Gastrocnemius medialis (tissue), 4 donors: ENCODE measurements around the gene BPIFB6. TPM values are rescaled to one million over a fixed set of nuclear protein-coding genes. Genes with fewer than 3 reads are reported as not detected.

ENCODE experiments used
- ATAC-seq, 2 donors: fragments of 150-250 bp; one replicate each; pipeline ENCODE4 v1.9.1; 2016
- DNase-seq, 2 donors: peaks; one replicate each; pipeline ENCODE4 v3.0.0-alpha.2; 2019
- H3K27ac ChIP-seq, 4 donors: fragments of 200-600 bp; sonication (generic); 1 replicate in 1 of 4; 2 replicates in 3 of 4; pipeline ENCODE4 v1.5.1; 2016 to 2018; ENCODE audit warnings: mild to moderate bottlenecking in 2 of 4, moderate library complexity in 1 of 4
- H3K27me3 ChIP-seq, 3 donors: fragments of 200-600 bp; sonication (generic) in 2 of 3; 1 replicate in 1 of 3; 2 replicates in 2 of 3; pipeline versions ENCODE4 v1.5.1 to v1.6.0; 2016 to 2019; ENCODE audit warnings: mild to moderate bottlenecking in 1 of 3, moderate library complexity in 1 of 3
- H3K36me3 ChIP-seq, 2 donors: fragments of 200-600 bp; sonication (generic) in 1 of 2; one replicate each; pipeline ENCODE4 v1.5.1; 2017 to 2018
- H3K4me1 ChIP-seq, 2 donors: fragments of 200-600 bp; sonication (generic) in 1 of 2; one replicate each; pipeline ENCODE4 v1.5.1; 2016 to 2017; ENCODE audit warnings: mild to moderate bottlenecking in 2 of 2
- H3K4me3 ChIP-seq, 4 donors: fragments of 200-600 bp; sonication (generic) in 3 of 4; 1 replicate in 1 of 4; 2 replicates in 3 of 4; pipeline ENCODE4 v1.5.1; 2016 to 2019; ENCODE audit warnings: mild to moderate bottlenecking in 2 of 4
- H3K9me3 ChIP-seq, 3 donors: fragments of 200-600 bp; sonication (generic) in 2 of 3; 1 replicate in 1 of 3; 2 replicates in 2 of 3; pipeline ENCODE4 v1.5.1; 2016 to 2019
- CTCF ChIP-seq, 5 experiments: fragments of 450-650 bp in 3 of 5; fragments of 200-600 bp in 2 of 5; sonication (generic) in 2 of 5; IDR thresholded peaks in 4 of 5; conservative IDR thresholded peaks in 1 of 5; 1 replicate in 4 of 5; 2 replicates in 1 of 5; pipeline ENCODE4 v1.5.1; 2016 to 2019; ENCODE audit warnings: antibody characterized with exemption in 5 of 5, mild to moderate bottlenecking in 3 of 5, moderate library complexity in 3 of 5
- POLR2A ChIP-seq, 2 donors: fragments of 450-650 bp; IDR thresholded peaks; one replicate each; pipeline ENCODE4 v1.6.1; 2017; ENCODE audit warnings: antibody characterized with exemption in 2 of 2, mild to moderate bottlenecking in 2 of 2, moderate library complexity in 2 of 2
- in situ Hi-C, 4 donors: fragments of 200-750 bp; cut with MboI; loops; one replicate each; pipeline versions ENCODE4 v1.15.0 to v1.8.0; 2017; ENCODE audit warnings: low sequenced_read_pairs in 4 of 4
- intact Hi-C: fragments of 100-400 bp; cut with DNase I; formaldehyde crosslinking; loops from one replicate; pipeline ENCODE4 v1.15.1; 2023; ENCODE audit warnings: low total_unique reads
- total RNA-seq, 4 donors: library from RNA; depleted of rRNA; stranded (reverse); fragments of >200 nt; gene quantifications; one replicate each; pipeline versions ENCODE4 v1.1.0 to v1.2.3, GENCODE V29; 2016

BPIFB6 gene
- total RNA-seq, 4 donors from 2014 or later, result not detected

- intact Hi-C loops, result no loop called here
- TF ChIP-seq POLR2A (IDR thresholded peaks at IDR 0.05), result no peak
- TF ChIP-seq CTCF (IDR thresholded peaks at IDR 0.05 in 4 of 5, conservative IDR thresholded peaks at IDR 0.05 in 1 of 5), result no peak
- no peaks in the 10 kb centered on the region for H3K27me3 ChIP-seq
- no peak overlapping the region for H3K27ac ChIP-seq
- H3K4me3 ChIP-seq, result no peak overlapping the region
- no peaks in the 10 kb centered on the region for H3K4me1 ChIP-seq
- no peaks in the 10 kb centered on the region for H3K36me3 ChIP-seq
- DNase-seq (no peak), ATAC-seq (no peak)
- in situ Hi-C loops, result no loop called here
- H3K9me3 ChIP-seq, result no peaks in the 10 kb centered on the region
These were observed 43.4 kb upstream of the BPIFB6 start for GRCh38 chr20:32988008-32988407.

GRCh38 chr20:32989507-32990283 is 41.8 kb upstream of the BPIFB6 start:
- H3K9me3 ChIP-seq, result no peaks in the 10 kb centered on the region
- DNase-seq, result no peak
- H3K27ac ChIP-seq, result no peak overlapping the region
- in situ Hi-C loops (no loop called here), intact Hi-C loops (no loop called here)
- ATAC-seq, result no peak
- H3K27me3 ChIP-seq, result no peaks in the 10 kb centered on the region
- TF ChIP-seq CTCF (IDR thresholded peaks at IDR 0.05 in 4 of 5, conservative IDR thresholded peaks at IDR 0.05 in 1 of 5), result no peak
- no peak for TF ChIP-seq POLR2A (IDR thresholded peaks at IDR 0.05)
- no peaks in the 10 kb centered on the region for H3K4me1 ChIP-seq
- H3K4me3 ChIP-seq, result no peak overlapping the region
- no peaks in the 10 kb centered on the region for H3K36me3 ChIP-seq

- no peaks in the 10 kb centered on the region for H3K4me1 ChIP-seq
- DNase-seq, result no peak
- no peak for TF ChIP-seq CTCF (IDR thresholded peaks at IDR 0.05 in 4 of 5, conservative IDR thresholded peaks at IDR 0.05 in 1 of 5)
- H3K9me3 ChIP-seq, result no peaks in the 10 kb centered on the region
- H3K4me3 ChIP-seq, result no peak overlapping the region
- H3K36me3 ChIP-seq, result no peaks in the 10 kb centered on the region
- H3K27ac ChIP-seq, result no peak overlapping the region
- in situ Hi-C loops (no loop called here), intact Hi-C loops (no loop called here)
- ATAC-seq, result no peak
- H3K27me3 ChIP-seq, result no peaks in the 10 kb centered on the region
These were observed 41.0 kb upstream of the BPIFB6 start for GRCh38 chr20:32990426-32990825.

- in situ Hi-C loops, result no loop called here
- ATAC-seq, result no peak
- no peaks in the 10 kb centered on the region for H3K4me1 ChIP-seq
- no peak for DNase-seq
- TF ChIP-seq POLR2A (IDR thresholded peaks at IDR 0.05), result no peak
- no peaks in the 10 kb centered on the region for H3K9me3 ChIP-seq
- no peaks in the 10 kb centered on the region for H3K36me3 ChIP-seq
- no peak overlapping the region for H3K4me3 ChIP-seq
- intact Hi-C loops, result no loop called here
- H3K27ac ChIP-seq, result no peak overlapping the region
- no peaks in the 10 kb centered on the region for H3K27me3 ChIP-seq
These were observed 40.1 kb upstream of the BPIFB6 start for GRCh38 chr20:32991383-32991782.

GRCh38 chr20:32991792-32992641 is 39.4 kb upstream of the BPIFB6 start:
- ATAC-seq (no peak), DNase-seq (no peak)
- in situ Hi-C loops (no loop called here), intact Hi-C loops (no loop called here)
- H3K4me1 ChIP-seq, result no peaks in the 10 kb centered on the region
- no peaks in the 10 kb centered on the region for H3K27me3 ChIP-seq
- no peak overlapping the region for H3K4me3 ChIP-seq
- TF ChIP-seq CTCF (IDR thresholded peaks at IDR 0.05 in 4 of 5, conservative IDR thresholded peaks at IDR 0.05 in 1 of 5) (no peak), POLR2A (IDR thresholded peaks at IDR 0.05) (no peak)
- H3K9me3 ChIP-seq, result no peaks in the 10 kb centered on the region
- no peak overlapping the region for H3K27ac ChIP-seq
- no peaks in the 10 kb centered on the region for H3K36me3 ChIP-seq
